ENCODE results near the gene MVB12B.

MVB12B gene

GRCh38 chr9:126516936-126517832 lies 190.6 kb downstream of the MVB12B start:
- peak overlapping the region; percentile 24 for H3K4me3 ChIP-seq (ENCODE audit: severe bottlenecking)
- DNase-seq (ENCODE audit: low spot score) (peak; percentile 71), ATAC-seq (ENCODE audit: low read depth) (peak; percentile 77)
- TF ChIP-seq, protein P1, sequence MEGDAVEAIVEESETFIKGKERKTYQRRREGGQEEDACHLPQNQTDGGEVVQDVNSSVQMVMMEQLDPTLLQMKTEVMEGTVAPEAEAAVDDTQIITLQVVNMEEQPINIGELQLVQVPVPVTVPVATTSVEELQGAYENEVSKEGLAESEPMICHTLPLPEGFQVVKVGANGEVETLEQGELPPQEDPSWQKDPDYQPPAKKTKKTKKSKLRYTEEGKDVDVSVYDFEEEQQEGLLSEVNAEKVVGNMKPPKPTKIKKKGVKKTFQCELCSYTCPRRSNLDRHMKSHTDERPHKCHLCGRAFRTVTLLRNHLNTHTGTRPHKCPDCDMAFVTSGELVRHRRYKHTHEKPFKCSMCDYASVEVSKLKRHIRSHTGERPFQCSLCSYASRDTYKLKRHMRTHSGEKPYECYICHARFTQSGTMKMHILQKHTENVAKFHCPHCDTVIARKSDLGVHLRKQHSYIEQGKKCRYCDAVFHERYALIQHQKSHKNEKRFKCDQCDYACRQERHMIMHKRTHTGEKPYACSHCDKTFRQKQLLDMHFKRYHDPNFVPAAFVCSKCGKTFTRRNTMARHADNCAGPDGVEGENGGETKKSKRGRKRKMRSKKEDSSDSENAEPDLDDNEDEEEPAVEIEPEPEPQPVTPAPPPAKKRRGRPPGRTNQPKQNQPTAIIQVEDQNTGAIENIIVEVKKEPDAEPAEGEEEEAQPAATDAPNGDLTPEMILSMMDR (IDR thresholded peaks at IDR 0.05; ENCODE audit: poor library complexity, severe bottlenecking) = no peak
- H3K27me3 ChIP-seq (ENCODE audit: insufficient read depth, poor library complexity, severe bottlenecking) = peaks cover 16% of the 10 kb centered on the region
- H3K9me3 ChIP-seq (ENCODE audit: severe bottlenecking) = no peaks in the 10 kb centered on the region
- peaks cover 19% of the 10 kb centered on the region for H3K4me1 ChIP-seq (ENCODE audit: insufficient read depth, poor library complexity, severe bottlenecking)
- no peaks in the 10 kb centered on the region for H3K36me3 ChIP-seq (ENCODE audit: low read depth)
- peak overlapping the region; percentile 26 for H3K27ac ChIP-seq (ENCODE audit: poor library complexity, severe bottlenecking)

- DNase-seq (ENCODE audit: low spot score) (no peak), ATAC-seq (ENCODE audit: low read depth) (no peak)
- TF ChIP-seq, protein P1 (IDR thresholded peaks at IDR 0.05; ENCODE audit: poor library complexity, severe bottlenecking) = no peak
- H3K4me1 ChIP-seq (ENCODE audit: insufficient read depth, poor library complexity, severe bottlenecking) = peaks cover 19% of the 10 kb centered on the region
- H3K9me3 ChIP-seq (ENCODE audit: severe bottlenecking) = no peaks in the 10 kb centered on the region
- no peak overlapping the region for H3K4me3 ChIP-seq (ENCODE audit: severe bottlenecking)
- peaks cover 16% of the 10 kb centered on the region for H3K27me3 ChIP-seq (ENCODE audit: insufficient read depth, poor library complexity, severe bottlenecking)
- H3K36me3 ChIP-seq (ENCODE audit: low read depth) = no peaks in the 10 kb centered on the region
- no peak overlapping the region for H3K27ac ChIP-seq (ENCODE audit: poor library complexity, severe bottlenecking)
Measured at GRCh38 chr9:126517833-126518356, 191.3 kb downstream of the MVB12B start.

- H3K4me3 ChIP-seq (ENCODE audit: severe bottlenecking) = no peak overlapping the region
- H3K4me1 ChIP-seq (ENCODE audit: insufficient read depth, poor library complexity, severe bottlenecking) = peaks cover 12% of the 10 kb centered on the region
- ATAC-seq (ENCODE audit: low read depth) = no peak
- TF ChIP-seq, protein P1 (IDR thresholded peaks at IDR 0.05; ENCODE audit: poor library complexity, severe bottlenecking) = no peak
- H3K9me3 ChIP-seq (ENCODE audit: severe bottlenecking) = no peaks in the 10 kb centered on the region
- no peak for DNase-seq (ENCODE audit: low spot score)
- no peak overlapping the region for H3K27ac ChIP-seq (ENCODE audit: poor library complexity, severe bottlenecking)
- H3K27me3 ChIP-seq (ENCODE audit: insufficient read depth, poor library complexity, severe bottlenecking) = peaks cover 16% of the 10 kb centered on the region
- no peaks in the 10 kb centered on the region for H3K36me3 ChIP-seq (ENCODE audit: low read depth)
Measured at GRCh38 chr9:126518763-126519162, 192.1 kb downstream of the MVB12B start.

GRCh38 chr9:126519660-126520420 lies 193.2 kb downstream of the MVB12B start:
- Histone ChIP-seq H3K36me3 (ENCODE audit: low read depth) (no peaks in the 10 kb centered on the region), H3K4me1 (ENCODE audit: insufficient read depth, poor library complexity, severe bottlenecking) (peaks cover 12% of the 10 kb centered on the region), H3K9me3 (ENCODE audit: severe bottlenecking) (no peaks in the 10 kb centered on the region), H3K27ac (ENCODE audit: poor library complexity, severe bottlenecking) (no peak overlapping the region), H3K27me3 (ENCODE audit: insufficient read depth, poor library complexity, severe bottlenecking) (peaks cover 16% of the 10 kb centered on the region), H3K4me3 (ENCODE audit: severe bottlenecking) (no peak overlapping the region)
- TF ChIP-seq, protein P1 (IDR thresholded peaks at IDR 0.05; ENCODE audit: poor library complexity, severe bottlenecking) = no peak
- ATAC-seq (ENCODE audit: low read depth) (no peak), DNase-seq (ENCODE audit: low spot score) (no peak)

All from RWPE2 (cell line).